Calu3 (cell line): Measurements from ENCODE around the gene IL17B. TPM values are rescaled to one million over a fixed set of nuclear protein-coding genes. Genes with fewer than 3 reads are reported as not detected.
"Not testable (repeated sequence)": the region's sequence is repeated elsewhere in the genome, so short reads cannot be mapped to it uniquely, and the experiment has no call there.

ENCODE experiments used
- BruUV-seq: library from RNA; stranded (reverse); fragments of 400-500 nt; replicated peaks from 2 replicates; lab custom pipeline; 2021; lab: Mats Ljungman, UMichigan
- CTCF ChIA-PET: fragments of 300-600 bp; sonication (Branson Sonifier 250); formaldehyde crosslinking; loops from one replicate; lab custom pipeline; 2022; ENCODE audit warnings: antibody characterized with exemption; lab: Charles Lee
- DNase-seq: peaks from one replicate; pipeline ENCODE4 v3.0.0; 2022
- H3K27ac Mint-ChIP-seq: one replicate; pipeline ENCODE4 v1.8.0; 2022; ENCODE audit warnings: mixed read lengths; ENCODE audit not compliant: unreplicated experiment
- H3K27me3 Mint-ChIP-seq: one replicate; pipeline ENCODE4 v1.8.0; 2022; ENCODE audit warnings: mixed read lengths; ENCODE audit not compliant: unreplicated experiment
- H3K36me3 Mint-ChIP-seq: one replicate; pipeline ENCODE4 v1.8.0; 2022; ENCODE audit warnings: mild to moderate bottlenecking, moderate library complexity, mixed read lengths; ENCODE audit not compliant: insufficient read depth, unreplicated experiment
- H3K4me1 Mint-ChIP-seq: one replicate; pipeline ENCODE4 v1.8.0; 2022; ENCODE audit warnings: mild to moderate bottlenecking, low read depth, mixed read lengths; ENCODE audit not compliant: unreplicated experiment
- H3K4me3 Mint-ChIP-seq: one replicate; pipeline ENCODE4 v1.8.0; 2022; ENCODE audit warnings: mild to moderate bottlenecking, low read depth, moderate library complexity, mixed read lengths; ENCODE audit not compliant: unreplicated experiment
- H3K9me3 Mint-ChIP-seq: one replicate; pipeline ENCODE4 v1.8.0; 2022; ENCODE audit warnings: low read depth, mixed read lengths; ENCODE audit not compliant: unreplicated experiment
- intact Hi-C: fragments of 100-400 bp; cut with micrococcal nuclease; formaldehyde crosslinking; loops from one replicate; pipeline ENCODE4 v1.10.0; 2022; ENCODE audit not compliant: unreplicated experiment
- total RNA-seq: library from RNA; stranded (reverse); gene quantifications from 2 replicates; pipeline ENCODE4 v1.2.3, GENCODE V29; 2022
- TF ChIP-seq, protein P1 (sequence below): fragments of 200-600 bp; IDR thresholded peaks from one replicate; pipeline ENCODE4 v1.8.0; 2022; ENCODE audit warnings: antibody characterized with exemption; ENCODE audit not compliant: unreplicated experiment

Gene IL17B
- total RNA-seq, 1 experiment from 2014 or later, result not detected

DNA sequence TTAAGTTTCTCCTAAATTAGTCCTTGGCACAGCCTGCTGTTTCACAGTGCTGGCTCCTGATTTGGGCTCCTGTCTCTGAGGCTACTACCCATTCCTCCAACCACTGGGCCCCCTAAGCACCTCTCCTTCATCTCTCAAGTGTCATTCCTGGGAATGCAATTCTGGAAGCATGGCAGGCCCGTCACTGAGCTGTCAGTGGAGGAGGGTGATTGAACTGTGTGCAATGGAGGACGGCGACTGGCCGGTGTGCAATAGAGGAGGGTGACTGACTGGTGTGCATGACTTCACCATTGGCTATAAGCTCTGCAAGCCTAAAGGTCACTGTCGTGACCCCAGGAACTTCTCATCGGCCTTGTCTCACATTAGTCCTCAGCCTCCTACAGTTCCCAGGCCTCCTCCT, 12.4 kb upstream of the IL17B start:
- H3K9me3 Mint-ChIP-seq, result peaks cover 2% of the 10 kb centered on the region
- DNase-seq, result no peak
- no peaks in the 10 kb centered on the region for H3K36me3 Mint-ChIP-seq
- no peaks in the 10 kb centered on the region for H3K27me3 Mint-ChIP-seq
- intact Hi-C loops, result no loop called here
- no TSS peak for BruUV-seq
- CTCF ChIA-PET, result interaction anchor here (0.6 kb wide), 1 partner anchor 49 kb away, joined by 9 read pairs; no protein-coding TSS in a partner anchor
- no peak overlapping the region for H3K4me3 Mint-ChIP-seq
- no peaks in the 10 kb centered on the region for H3K4me1 Mint-ChIP-seq
- TF ChIP-seq, protein P1, sequence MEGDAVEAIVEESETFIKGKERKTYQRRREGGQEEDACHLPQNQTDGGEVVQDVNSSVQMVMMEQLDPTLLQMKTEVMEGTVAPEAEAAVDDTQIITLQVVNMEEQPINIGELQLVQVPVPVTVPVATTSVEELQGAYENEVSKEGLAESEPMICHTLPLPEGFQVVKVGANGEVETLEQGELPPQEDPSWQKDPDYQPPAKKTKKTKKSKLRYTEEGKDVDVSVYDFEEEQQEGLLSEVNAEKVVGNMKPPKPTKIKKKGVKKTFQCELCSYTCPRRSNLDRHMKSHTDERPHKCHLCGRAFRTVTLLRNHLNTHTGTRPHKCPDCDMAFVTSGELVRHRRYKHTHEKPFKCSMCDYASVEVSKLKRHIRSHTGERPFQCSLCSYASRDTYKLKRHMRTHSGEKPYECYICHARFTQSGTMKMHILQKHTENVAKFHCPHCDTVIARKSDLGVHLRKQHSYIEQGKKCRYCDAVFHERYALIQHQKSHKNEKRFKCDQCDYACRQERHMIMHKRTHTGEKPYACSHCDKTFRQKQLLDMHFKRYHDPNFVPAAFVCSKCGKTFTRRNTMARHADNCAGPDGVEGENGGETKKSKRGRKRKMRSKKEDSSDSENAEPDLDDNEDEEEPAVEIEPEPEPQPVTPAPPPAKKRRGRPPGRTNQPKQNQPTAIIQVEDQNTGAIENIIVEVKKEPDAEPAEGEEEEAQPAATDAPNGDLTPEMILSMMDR, result no peak
- H3K27ac Mint-ChIP-seq, result no peak overlapping the region

DNA sequence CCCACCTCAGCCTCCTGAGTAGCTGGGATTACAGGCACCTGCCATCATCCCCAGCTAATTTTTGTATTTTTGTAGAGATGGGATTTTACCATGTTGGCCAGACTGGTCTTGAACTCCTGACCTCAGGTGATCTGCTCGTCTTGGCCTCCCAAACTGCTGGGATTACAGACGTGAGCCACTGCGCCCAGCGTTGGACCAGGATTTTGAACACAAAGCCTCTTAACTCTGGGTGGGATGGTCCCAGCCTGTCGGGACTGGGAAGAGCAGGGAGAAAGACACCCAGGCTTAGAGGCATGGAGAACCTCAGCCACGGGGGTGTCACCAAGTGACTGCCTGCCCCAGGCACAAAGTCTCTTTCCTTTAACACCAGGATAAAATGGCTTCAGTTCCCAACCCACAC, 12.0 kb upstream of the IL17B start:
- H3K27ac Mint-ChIP-seq, H3K9me3 Mint-ChIP-seq, intact Hi-C loops, H3K27me3 Mint-ChIP-seq, H3K4me3 Mint-ChIP-seq, BruUV-seq, H3K4me1 Mint-ChIP-seq, DNase-seq, H3K36me3 Mint-ChIP-seq: not testable (repeated sequence)
- CTCF ChIA-PET, result interaction anchor here (0.7 kb wide), 1 partner anchor 220 kb away, joined by 3 read pairs; no protein-coding TSS in a partner anchor

DNA sequence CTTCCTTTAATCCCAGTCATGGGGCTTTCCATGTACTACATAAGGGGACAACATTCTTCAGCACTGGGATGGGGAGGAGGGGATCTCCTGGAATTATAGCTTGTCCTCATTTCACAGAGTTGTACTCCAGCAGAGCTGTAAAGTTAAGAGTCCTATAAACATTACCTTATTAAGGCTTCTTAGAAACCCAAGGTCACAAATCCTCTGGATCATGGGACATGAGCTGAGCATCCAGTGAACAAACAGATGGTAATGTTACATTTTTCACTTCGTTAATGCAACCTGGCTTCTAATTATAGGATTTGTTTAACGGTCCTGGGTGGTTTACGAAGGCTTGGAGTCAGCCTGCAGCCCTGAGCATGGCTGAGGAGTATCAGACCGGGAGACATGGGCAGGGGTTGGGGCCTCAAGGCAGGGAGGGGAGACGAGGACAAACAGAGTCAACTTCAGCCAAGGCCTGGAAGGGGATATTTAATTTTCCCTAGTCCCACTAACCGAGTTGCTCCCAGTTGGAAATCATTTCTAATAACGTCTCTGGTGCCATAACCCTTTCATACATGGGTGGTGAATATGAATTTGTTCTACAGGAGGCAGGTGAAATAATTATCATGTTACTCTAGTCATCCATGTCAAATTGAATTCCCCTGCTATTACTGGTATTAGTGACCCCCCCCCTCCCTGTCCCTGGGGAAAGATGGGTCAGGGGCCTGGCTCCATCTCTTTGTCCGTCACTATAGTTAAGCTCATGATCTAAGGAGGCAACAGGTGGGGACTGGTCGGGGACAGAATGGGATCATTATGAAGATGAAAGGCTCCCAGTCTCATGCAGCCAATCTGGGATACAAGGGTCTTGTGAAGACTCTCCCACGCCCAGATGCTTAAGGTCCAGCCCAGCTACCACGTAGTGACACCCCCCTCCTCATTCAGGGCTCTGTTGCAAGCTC, 10.7 kb upstream of the IL17B start:
- BruUV-seq, result no TSS peak
- peaks cover 2% of the 10 kb centered on the region for H3K9me3 Mint-ChIP-seq
- intact Hi-C loops, result no loop called here
- no peaks in the 10 kb centered on the region for H3K4me1 Mint-ChIP-seq
- no peak for DNase-seq
- no peaks in the 10 kb centered on the region for H3K27me3 Mint-ChIP-seq
- TF ChIP-seq, protein P1, result no peak
- no peaks in the 10 kb centered on the region for H3K36me3 Mint-ChIP-seq
- H3K27ac Mint-ChIP-seq, result no peak overlapping the region
- H3K4me3 Mint-ChIP-seq, result no peak overlapping the region
- CTCF ChIA-PET, result interaction anchor here (0.7 to 0.9 kb wide), 3 partner anchors 13 to 68 kb away, joined by 3 read pairs; no protein-coding TSS in a partner anchor

DNA sequence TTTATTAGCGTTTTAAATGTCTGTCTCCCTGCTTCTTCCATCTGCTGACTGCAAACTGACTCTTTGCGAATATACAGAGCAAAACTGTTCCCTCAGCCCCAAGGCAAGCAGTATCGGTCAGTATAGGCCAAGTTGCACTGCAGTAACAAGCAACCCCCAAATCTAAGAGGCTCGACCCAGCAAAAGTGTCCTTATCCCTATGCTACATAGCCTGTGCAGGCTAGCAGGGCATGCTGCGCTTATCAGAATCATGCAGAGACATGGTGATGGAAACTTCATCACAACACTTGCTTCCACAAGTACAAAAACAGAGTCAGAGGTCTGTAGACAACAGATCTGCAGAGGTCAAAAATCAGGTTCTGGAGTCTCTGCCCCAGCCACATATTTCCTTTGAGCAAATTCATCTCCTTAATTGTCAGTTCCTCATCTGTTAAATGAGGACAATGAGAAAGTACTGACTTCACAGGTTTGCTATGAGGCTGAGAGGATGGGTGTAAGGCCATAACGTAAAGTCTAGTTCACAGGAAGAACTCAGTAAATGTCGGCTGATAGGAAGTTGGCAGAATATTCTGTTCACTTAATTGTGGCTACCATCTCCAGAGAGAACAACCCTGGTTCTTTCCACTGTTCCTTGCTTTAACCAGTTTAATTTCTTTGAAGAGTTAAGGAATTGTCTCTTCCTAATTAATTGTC, 9.6 kb upstream of the IL17B start:
- no peaks in the 10 kb centered on the region for H3K27me3 Mint-ChIP-seq
- H3K4me1 Mint-ChIP-seq, result no peaks in the 10 kb centered on the region
- no peak overlapping the region for H3K4me3 Mint-ChIP-seq
- H3K36me3 Mint-ChIP-seq, result no peaks in the 10 kb centered on the region
- BruUV-seq, result no TSS peak
- CTCF ChIA-PET, result no interaction called here
- DNase-seq, result no peak
- TF ChIP-seq, protein P1, result no peak
- peaks cover 2% of the 10 kb centered on the region for H3K9me3 Mint-ChIP-seq
- H3K27ac Mint-ChIP-seq, result no peak overlapping the region
- intact Hi-C loops, result no loop called here
